Astrocyte of the cerebellum (primary cell): Measurements from ENCODE around the gene RCN2.

Source experiments
- DNase-seq: peaks from one replicate; pipeline ENCODE4 v3.0.0-alpha.2; 2011; ENCODE audit warnings: low read depth
- H3K4me3 ChIP-seq: 2 replicates; pipeline ENCODE4 v1.5.1; 2011; ENCODE audit warnings: mild to moderate bottlenecking, low read depth, low read length, moderate library complexity
- in situ Hi-C: cut with HindIII; loops from 2 replicates; pipeline ENCODE4 v1.10.0; 2017; ENCODE audit warnings: low sequenced_read_pairs
- TF ChIP-seq, protein P1 (sequence below): IDR thresholded peaks from 2 replicates; pipeline ENCODE4 v1.5.1; 2012; ENCODE audit warnings: low read length, low read depth, moderate library complexity, mild to moderate bottlenecking; ENCODE audit errors: missing control alignments

RCN2 gene

DNA sequence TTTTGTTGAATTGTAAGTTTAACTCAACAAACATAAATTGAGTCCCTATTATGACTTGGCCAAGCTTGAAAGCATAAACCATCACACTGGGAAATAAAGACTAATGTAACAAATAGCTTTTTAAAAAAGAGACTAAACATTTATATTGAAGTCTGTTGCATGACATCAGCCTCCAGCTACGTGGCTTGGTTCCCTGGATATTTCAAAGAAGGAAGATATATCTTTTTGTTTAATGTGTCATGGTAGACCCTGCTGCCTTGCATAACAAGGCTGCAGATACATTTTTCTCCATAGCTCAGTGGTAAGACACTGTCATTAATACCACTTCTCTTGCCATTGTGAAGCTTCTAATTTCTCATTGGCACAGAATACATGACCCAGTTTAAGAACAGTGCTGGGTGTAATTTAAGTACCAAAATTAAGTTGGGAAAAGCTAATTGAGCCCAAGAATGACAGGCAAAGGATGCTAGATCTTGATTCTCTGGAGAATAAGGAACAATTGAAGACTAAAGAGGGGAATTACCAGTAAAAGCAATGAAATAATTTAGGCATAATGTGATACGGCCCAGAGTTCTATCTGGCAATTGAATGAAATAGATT is 14.0 kb downstream of the RCN2 start:
- no peak for DNase-seq
- H3K4me3 ChIP-seq = no peak overlapping the region
- TF ChIP-seq, protein P1, sequence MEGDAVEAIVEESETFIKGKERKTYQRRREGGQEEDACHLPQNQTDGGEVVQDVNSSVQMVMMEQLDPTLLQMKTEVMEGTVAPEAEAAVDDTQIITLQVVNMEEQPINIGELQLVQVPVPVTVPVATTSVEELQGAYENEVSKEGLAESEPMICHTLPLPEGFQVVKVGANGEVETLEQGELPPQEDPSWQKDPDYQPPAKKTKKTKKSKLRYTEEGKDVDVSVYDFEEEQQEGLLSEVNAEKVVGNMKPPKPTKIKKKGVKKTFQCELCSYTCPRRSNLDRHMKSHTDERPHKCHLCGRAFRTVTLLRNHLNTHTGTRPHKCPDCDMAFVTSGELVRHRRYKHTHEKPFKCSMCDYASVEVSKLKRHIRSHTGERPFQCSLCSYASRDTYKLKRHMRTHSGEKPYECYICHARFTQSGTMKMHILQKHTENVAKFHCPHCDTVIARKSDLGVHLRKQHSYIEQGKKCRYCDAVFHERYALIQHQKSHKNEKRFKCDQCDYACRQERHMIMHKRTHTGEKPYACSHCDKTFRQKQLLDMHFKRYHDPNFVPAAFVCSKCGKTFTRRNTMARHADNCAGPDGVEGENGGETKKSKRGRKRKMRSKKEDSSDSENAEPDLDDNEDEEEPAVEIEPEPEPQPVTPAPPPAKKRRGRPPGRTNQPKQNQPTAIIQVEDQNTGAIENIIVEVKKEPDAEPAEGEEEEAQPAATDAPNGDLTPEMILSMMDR = no peak
- in situ Hi-C loops = no loop called here

DNA sequence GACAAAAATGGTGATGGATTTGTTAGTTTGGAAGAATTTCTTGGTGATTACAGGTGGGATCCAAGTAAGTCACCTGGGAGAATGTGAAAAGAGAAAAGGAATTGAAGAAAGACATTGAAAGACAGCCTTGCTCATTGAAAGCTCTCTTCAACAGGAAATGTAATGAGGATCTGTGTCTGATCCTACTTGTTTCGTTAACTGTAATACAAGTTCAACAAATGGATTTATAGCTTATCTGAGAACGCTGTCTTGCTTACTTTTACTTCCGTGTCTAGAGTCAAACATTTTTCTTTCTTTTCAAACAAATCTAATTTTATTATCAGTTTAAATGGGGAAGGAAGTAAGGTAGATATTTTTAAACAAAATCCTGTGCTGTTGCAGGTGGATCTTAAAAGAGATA is 15.9 kb downstream of the RCN2 start:
- no peak for DNase-seq
- TF ChIP-seq, protein P1 = no peak
- in situ Hi-C loops = no loop called here
- no peak overlapping the region for H3K4me3 ChIP-seq

GRCh38 chr15:76951220-76951619 is 19.7 kb downstream of the RCN2 start:
- DNase-seq = no peak
- TF ChIP-seq, protein P1 = no peak

DNA sequence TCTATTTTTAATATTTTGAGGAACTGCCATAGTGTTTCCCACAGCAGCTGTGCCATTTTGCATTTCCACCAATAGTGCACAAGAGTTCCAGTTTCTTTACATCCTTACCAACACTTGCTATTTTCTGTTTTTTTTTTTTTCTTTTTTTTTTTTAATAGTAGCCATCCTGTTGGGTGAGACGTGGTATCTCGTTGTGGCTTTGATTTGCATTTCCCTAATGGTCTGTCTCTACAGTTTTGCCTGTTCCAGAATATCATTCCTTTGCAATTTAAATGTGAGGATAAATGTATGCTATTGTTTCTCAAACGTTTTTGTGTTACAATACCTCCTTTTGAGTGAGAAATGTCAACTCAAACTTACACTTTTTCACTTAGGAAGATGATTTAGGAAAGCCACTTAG is 22.4 kb downstream of the RCN2 start:
- in situ Hi-C loops = loop anchor here (5.0 kb wide), 1 partner anchor 38 kb away; no protein-coding TSS in a partner anchor
- TF ChIP-seq, protein P1 = no peak
- DNase-seq = no peak
- no peak overlapping the region for H3K4me3 ChIP-seq

More at GRCh38 chr15:76951220-76951619, 19.7 kb downstream of the RCN2 start:
- in situ Hi-C loops = loop anchor here (5.0 kb wide), 1 partner anchor 41 kb away; no protein-coding TSS in a partner anchor
- no peak overlapping the region for H3K4me3 ChIP-seq

DNA sequence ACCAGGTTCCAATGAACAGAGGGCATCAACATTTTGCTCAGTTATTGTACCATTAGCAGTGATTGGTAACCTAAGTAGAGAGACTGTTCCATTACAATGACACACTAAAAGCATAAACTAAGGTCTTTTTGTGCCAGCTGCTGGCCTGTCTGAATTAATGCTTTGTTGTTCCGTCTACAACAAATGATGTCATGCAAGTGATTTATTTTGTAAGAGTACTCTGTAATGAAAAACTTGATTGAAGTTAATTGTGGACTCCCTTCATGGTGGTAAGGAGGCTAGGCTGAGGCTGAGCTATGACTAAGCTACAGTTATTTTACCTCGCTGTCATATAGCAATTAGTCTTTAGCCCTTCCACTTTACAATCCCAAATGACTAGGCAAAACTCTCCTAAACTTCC is 23.2 kb downstream of the RCN2 start:
- in situ Hi-C loops = loop anchor here (5.0 kb wide), 1 partner anchor 38 kb away; no protein-coding TSS in a partner anchor
- TF ChIP-seq, protein P1 = no peak
- no peak for DNase-seq
- H3K4me3 ChIP-seq = no peak overlapping the region

GRCh38 chr15:76961268-76962011 is 29.9 kb downstream of the RCN2 start:
- TF ChIP-seq, protein P1 = no peak
- no peak for DNase-seq
- in situ Hi-C loops = no loop called here
- no peak overlapping the region for H3K4me3 ChIP-seq
